Measurements from ENCODE around the gene SZT2.
"Not testable (repeated sequence)": the region's sequence is repeated elsewhere in the genome, so short reads cannot be mapped to it uniquely, and the experiment has no call there.

Gene SZT2

DNA sequence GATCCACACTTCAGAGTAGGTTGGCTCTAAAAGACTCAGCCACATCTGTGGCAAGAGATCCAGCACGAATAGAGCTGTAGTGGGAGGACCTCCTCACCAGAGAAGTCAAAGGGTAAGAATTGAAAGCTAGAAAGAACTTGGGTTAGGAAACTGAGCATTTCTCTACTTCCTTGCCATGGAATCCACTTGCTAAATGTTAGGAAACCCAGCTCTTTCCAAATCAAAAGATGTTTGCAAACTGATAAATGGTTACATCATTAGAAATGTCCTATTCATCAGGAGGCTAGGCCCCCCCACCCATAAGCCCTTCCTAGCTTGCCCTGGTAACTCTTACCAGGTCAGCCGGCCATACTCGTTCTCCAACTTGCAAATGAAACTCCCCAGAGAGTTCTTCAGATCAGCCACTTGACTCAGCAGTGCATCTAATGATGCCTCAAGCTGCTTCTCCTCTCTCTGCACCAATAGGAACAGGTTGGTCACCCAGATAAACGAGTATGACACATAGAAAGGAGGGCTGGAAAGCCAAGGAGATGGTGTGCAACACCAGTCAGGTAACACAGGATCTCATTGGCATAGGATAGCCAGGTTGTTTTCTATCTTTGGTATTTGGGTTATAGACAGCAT, 1.6 kb upstream of the SZT2 start:
- no peak for DNase-seq (ENCODE audit: low read depth in 1 of 2, low spot score in 1 of 2)

DNA sequence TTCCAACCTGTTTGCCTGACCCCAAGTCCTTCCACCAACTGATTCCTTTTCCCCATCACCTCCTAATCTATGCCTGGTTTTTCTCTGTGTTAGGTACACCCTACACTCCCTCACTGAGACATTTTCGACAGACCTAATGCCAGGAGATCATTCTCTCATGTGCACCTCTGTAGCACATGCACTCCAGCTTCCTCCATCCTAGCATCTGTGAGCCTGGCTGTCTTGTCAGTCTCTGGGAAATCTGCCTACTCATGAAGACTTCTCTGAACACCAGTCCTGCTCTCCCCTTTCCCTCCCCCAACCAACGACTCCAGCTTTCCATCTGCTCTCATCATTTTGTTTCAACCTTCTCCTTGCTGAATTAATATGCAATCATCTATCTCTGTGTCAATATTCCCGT, 1.1 kb upstream of the SZT2 start:
- DNase-seq (ENCODE audit: low read depth in 1 of 2, low spot score in 1 of 2) = no peak

DNA sequence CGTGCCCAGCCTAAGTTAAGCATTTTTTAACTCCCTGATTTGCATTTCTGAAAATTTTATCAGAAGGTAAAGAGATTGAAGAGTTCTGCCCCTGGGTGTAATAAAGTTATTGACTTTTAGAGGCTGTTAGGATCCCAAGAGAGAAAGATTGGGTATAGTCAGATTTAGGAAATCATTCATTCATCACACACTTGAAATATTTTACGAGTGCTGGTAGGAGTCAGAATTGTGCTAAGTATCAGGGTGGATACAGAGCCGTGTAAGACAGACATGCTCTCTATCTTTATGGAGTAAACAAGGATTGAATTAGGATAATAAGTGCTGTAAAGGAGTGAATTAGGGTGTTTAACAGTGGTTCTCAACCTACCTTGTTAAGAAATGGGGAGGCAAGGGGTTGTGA, 3.0 kb downstream of the SZT2 start:
- DNase-seq (ENCODE audit: low read depth in 1 of 2, low spot score in 1 of 2) = no peak

DNA sequence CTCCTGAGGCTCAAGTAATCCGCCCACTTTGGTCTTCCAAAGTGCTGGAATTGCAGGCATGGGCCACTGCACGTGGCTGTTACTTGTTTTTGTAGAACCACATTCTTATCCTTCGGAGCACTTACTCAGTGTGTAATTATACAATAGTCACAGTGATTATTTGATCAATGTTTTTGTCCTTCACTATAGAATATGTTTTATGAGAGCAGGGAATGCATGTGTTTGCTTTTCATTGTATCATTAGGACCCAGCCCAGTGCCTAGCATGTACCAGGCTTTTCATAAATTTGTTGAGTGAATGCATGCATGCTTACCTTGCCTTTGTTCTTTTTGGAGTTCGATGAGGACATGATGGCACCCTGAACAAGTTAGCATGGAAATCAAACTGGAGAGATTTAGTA, 5.8 kb downstream of the SZT2 start:
- no peak for DNase-seq (ENCODE audit: low read depth in 1 of 2, low spot score in 1 of 2)

DNA sequence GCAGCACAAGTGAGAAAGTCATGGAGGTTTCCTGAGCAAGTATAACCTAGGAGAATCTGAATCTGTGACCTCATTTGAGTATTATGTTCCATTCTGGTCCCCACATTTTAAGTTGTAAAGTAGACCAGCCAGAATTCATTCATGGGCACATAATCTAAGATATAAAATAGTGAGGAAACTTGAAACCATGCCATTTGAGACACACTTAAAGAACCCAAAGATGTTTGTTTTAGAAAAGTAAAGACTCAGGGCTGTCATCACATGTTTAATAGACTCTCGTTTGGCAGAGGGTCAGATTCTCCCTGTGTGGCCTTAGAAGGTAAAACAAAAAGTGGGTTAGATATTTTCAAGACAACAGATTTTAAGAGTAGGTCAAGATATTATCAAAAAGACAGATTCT, 6.4 kb downstream of the SZT2 start:
- DNase-seq (ENCODE audit: low read depth in 1 of 2, low spot score in 1 of 2) = no peak

DNA sequence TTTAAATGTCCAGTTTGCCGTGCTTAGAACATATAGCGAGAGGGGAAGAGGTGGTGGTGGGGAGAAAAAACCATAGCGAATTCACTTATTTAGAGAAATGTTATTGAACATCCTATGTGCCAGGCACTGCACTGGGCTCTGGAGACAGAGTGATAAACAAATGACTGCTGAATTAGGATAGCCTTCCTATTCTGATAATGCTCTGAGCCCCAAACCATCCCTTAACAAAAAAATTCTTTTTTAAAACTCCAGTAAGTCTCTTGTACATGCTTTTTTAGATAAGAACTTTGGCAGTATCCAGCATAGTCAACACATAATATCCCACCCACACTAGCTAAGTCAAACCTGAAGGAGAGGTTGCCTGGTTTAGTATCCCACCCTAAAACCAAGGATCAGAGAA, 8.5 kb downstream of the SZT2 start:
- no peak for DNase-seq (ENCODE audit: low read depth in 1 of 2, low spot score in 1 of 2)

DNA sequence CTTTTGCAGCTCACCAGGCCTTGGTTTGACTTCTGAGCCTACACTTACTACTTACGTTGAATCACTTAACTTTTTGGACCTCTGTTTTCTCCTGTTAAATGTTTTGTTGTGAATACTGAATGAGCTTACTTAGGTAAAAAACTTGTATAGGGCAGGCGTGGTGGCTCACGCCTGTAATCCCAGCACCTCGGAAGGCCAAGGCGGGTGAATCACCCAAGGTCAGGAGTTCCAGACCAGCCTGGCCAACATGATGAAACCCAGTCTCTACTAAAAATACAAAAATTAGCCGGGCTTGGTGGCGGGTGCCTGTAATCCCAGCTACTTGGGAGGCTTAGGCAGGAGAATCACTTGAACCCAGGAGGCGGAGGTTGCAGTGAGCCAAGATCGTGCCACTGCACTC, 10.7 kb downstream of the SZT2 start:
- not testable (repeated sequence) for DNase-seq (ENCODE audit: low read depth in 1 of 2, low spot score in 1 of 2)

DNA sequence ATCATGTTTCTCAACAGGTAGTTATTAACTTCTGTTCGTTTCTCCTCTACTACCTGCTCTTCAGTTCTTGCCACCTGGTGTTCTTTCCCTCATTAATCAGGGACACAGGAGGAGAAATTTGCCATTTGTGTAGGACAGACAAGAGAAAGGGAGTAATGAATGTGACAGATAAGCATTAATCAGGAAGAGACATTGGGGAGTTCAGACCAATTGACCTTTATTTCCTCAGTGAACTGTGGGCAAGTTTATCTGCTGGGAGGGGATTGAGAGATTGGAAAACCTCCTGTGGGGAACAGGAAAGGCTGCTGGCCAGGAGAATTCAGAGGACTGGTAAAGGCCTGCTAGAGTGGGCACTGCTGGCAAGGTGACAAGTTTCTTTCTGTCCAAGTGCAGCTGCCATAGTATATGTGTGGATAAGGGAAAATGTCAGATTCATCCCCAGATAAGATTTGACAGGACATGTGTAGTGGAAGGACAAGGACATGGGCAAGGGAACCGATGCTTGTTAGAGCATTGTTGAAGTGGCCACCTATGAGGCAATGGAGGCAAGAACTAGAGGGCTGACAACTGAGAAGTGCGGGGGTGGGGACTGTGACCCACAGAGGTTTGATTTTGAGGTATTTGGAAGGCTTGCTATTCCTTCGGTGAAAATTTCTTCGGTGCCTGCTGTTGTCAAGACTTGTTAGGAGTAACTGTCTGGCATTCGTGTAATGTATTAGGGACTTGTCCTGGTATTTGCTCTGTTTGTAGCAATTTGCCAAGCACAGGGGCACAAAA, 12.6 kb downstream of the SZT2 start:
- no peak for DNase-seq (ENCODE audit: low read depth in 1 of 2, low spot score in 1 of 2)

DNA sequence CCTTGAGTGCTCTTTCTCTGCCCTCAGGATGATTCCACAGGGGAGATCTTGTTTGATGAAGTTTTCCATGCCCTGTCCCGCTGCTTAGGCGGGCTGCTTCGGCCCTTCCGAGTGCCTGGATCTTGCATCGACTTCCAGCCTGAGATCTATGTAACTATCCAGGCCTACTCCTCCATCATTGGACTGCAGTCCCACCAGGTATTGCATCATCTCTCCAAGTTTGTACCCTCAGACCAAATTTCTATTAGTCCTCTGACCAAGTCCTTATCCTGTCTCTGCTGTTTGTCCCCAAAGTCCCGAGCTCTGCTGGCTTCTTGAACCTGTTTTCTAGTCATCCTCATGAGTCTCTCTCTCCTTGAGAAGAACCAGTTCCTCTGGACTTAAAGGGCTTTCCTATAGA, 14.7 kb downstream of the SZT2 start:
- no peak for DNase-seq (ENCODE audit: low read depth in 1 of 2, low spot score in 1 of 2)

DNA sequence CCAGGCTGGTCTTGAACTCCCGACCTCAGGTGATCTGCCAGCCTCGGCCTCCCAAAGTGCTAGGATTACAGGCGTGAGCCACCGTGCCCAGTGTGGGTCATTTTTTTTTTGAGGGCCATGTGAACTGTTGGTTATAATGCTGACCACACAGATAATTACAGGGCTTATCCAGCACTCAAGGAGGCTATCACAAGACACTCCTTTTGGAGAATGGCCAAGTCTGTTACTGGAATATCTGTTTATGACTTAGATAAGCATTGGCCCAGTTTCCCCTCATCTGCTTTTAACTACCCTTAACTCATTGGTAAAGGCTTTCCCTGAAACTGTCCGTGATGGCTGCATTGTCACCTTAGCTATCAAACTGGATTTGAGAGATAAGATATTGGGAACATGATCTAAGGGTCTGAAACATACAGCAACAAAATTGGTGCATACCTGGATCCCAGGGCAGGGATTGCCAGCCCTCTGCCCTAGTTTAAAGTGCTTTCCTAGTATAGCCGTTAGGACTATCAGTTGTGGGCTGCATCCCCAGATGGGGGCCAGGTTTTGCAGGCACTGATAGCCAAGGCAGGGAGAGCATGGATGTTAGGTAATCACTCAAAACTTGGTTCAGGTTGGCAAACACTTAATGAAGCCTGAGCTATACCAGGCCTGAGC, 15.6 kb downstream of the SZT2 start:
- no peak for DNase-seq (ENCODE audit: low read depth in 1 of 2, low spot score in 1 of 2)

DNA sequence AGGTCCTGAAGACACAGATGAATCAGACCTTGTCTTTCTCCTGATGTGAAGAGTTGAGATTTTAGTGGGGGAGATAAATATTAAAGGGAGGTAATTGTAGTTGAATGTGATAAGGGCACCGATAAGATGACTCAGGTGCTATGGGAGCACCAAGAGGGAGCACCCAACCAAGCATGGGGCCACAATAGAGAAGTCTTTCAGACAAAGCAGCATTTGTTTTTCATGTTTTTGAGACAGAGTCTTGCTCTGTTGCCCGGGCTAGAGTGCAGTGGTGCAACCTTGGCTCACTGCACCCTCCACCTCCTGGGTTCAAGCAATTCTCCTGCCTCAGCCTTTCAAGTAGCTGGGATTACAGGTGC, 16.2 kb downstream of the SZT2 start:
- DNase-seq (ENCODE audit: low read depth in 1 of 2, low spot score in 1 of 2) = no peak

DNA sequence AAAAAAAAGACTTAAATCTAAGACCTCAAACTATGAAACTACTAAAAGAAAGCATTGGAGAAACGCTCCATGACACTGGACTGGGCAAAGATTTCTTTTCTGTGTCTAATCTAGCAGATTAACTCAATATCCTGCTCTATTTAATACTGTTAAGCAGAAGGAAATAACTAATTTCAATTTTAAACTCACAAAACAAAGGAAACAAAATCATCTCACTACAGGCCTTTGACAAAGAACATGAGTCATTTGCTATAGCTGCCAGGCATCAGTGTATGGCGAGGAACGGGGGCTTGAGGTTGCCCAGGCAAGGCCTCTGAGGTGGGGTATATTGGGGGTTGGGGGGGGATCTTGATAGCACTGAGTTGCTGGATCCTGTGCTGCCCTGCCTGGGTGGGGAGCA, 20.9 kb downstream of the SZT2 start:
- no peak for DNase-seq (ENCODE audit: low read depth in 1 of 2, low spot score in 1 of 2)

DNA sequence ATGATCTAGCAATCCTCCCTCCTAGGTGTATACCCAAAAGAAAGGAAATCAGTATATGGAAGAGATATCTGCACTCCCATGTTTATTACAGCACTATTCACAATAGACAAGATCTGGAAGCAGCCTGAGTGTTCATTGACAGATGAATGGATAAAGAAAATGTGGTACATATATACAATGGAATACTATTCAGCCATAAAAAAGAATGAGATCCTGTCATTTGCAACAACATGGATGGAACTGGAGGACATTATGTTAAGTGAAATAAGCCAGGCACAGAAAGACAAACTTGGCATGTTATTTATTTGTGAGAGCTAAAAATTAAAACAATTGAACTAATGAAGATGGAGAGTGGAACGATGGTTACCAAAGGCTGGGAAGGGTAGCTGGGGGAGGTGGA, 23.7 kb downstream of the SZT2 start:
- DNase-seq (ENCODE audit: low read depth in 1 of 2, low spot score in 1 of 2) = not testable (repeated sequence)

DNA sequence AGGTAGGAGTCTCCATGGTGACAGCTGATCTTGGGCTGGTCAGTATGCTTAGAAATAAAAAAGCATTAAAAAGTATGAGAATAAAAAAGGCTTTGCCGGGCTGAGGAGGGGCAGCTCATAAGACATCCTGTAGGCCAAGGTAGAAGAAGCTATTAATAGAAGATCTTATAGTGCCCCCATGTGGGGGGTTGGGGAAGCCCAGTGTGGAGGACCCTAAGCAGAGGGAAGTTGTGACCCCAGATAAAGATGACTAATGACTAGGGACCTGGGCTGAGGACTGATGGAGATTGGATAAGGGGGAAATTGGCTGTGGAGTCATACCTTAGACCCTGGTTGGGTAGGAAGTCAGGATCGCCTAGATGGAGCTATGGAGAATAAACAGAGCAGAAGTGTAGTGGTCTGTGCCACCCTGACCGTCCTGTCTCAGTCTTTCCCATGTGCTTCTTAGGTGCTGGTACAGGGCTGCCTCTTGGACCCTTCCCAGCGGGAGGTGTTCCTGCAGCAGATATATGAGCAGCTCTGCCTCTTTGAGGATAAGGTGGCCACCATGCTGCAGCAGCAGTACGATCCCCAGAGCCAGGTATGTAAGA, 25.0 kb downstream of the SZT2 start:
- DNase-seq (ENCODE audit: low read depth in 1 of 2, low spot score in 1 of 2) = peak; percentile 31 to 45

DNA sequence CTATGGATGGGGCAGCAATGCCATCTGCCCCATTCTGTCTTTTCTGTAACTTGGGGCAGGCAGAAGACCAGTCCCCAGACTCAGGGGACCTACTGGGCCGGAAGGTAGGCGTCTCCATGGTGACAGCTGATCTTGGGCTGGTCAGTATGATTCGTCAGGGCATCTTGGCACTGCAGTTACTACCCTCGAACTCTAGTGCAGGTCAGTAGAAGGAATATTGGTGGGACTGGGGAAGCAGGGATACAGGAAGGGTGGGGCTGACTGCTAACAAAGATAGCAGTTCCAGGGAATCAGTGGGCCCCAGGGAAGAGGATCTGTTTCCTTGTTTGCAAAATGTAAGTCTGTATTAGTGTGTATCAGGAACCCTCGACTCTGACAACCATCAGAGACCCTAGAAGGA, 26.2 kb downstream of the SZT2 start:
- DNase-seq (ENCODE audit: low read depth in 1 of 2, low spot score in 1 of 2) = no peak

DNA sequence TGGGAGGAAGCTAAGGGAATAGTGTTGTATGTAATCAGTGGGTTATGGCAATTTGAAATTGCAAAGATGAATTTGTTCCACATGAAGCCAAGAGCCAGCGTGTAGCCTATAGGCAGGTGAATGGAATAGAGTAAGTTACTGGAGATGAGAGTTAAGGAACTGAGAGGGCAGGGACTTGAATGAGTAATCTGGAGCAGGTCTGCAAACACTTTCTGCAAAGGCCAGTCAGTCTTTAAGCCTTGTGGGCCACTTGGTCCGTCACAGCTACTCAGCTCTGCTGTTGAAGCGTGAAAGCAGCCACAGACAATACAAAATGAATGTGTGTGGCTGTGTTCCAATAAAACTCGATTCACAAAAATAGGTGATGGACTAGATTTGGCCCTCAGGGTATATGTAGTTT, 29.2 kb downstream of the SZT2 start:
- DNase-seq (ENCODE audit: low read depth in 1 of 2, low spot score in 1 of 2) = no peak

DNA sequence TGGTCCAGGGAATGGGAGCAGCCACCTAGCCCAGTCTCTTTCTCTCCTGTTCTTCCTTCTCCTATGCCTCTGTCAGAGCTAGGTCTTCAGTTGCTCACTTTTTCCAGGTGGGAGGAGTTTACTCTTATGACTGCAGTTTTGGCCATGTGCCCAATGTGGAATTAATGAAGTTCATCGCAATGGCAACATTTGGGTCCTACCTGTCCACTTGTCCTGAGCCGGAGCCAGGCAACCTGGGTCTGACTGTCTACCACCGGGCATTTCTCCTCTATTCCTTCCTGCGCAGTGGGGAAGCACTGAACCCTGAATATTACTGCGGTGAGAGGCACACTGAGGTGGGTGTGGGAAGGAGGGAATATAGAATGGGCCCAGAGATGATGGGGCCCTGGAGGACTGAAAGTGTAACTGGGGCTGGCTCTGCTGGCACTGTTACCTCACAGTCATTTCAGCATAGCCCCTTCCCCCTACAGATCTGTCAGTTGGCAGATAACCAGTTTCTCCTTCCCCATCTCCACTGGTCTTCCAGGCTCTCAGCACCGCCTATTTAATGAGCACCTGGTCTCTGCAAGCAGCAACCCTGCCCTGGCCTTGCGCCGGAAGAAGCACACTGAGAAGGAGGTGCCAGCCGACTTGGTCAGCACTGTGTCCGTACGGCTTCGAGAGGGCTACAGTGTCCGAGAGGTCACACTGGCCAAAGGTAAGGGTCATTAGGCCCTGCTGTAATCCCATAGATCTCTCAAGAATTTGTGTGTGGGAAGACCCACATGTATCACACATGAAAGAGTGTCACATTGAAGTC, 30.1 kb downstream of the SZT2 start:
- no peak for DNase-seq (ENCODE audit: low read depth in 1 of 2, low spot score in 1 of 2)

DNA sequence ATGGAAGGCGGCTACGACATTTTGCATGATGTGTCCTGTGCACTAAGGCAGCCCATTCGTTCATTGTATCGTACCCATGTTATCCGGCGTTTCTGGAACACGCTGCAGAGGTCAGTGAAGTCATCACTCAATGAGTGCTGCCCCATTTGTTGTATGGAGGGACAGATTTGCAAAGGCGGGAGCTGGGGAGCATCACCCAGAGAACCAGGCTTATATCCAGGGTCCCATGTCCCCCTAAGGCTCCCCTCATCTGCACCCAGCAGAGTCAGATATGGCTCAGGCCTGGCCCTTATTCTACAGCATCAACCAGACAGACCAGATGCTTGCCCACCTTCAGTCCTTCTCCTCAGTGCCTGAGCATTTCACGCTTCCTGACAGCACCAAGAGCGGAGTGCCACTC, 31.2 kb downstream of the SZT2 start:
- DNase-seq (ENCODE audit: low read depth in 1 of 2, low spot score in 1 of 2) = no peak

DNA sequence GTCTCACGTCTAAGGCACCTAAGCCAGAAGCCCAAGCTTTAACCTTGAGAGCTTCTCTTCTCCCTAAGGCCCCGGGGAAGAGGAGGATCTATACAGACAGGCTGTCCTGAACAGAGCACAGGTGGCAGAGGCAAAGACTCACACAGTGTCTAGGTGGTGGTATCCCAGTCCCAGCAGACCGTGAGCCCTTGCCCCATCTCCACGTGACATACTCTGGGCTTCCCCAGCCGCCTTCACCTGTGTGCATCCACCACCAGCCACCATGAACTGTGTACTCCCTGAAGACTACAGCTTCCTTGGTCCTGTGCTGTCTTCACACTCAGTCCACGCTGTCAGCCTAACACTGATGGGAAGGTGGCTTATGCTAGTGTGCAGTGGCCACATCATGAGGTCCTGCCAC, 31.7 kb downstream of the SZT2 start:
- DNase-seq (ENCODE audit: low read depth in 1 of 2, low spot score in 1 of 2) = no peak

DNA sequence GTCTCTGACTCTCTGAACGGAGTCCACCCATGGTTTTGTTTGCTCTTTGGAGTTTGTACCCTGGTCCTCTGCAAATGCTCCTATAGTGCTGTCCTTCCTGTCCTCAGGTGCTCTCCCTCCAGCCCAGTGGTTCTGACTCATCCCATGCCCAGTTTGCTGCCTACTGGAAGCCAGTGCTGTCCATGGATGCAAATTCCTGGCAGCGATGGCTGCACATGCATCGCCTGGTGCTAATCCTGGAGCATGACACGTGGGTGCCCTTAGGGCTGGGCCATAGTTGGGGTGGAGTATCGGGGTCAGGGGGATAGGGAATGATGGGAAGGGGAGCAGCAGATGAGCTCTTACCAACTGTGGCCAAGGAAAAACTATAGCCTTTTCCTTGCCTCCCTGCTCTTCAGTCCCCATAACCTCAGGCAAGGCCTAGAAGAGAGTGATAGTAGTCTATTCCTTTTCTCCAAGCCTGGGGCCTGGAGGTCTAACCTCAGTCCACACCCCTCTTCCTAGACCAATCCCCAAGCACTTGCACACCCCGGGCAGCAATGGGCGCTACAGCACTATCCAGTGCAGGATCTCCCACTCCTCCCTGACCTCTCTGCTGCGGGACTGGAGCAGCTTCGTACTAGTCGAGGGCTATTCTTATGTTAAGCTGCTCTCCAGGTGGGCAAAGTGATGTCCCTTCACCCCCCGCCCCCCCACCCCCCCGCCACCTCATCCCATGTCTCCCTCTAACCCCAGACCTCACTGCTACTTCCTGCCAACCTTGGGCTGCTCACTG, 32.5 kb downstream of the SZT2 start:
- DNase-seq (ENCODE audit: low read depth in 1 of 2, low spot score in 1 of 2) = no peak
